Stomach smooth muscle (tissue), 2 donors: ENCODE results near the gene DHRSX.
"Not testable (repeated sequence)": the region's sequence is repeated elsewhere in the genome, so short reads cannot be mapped to it uniquely, and the experiment has no call there.

Source experiments
- H3K27ac ChIP-seq: one replicate; pipeline ENCODE4 v1.7.0; 2013; ENCODE audit warnings: mild to moderate bottlenecking, low read length, inconsistent platforms
- H3K27me3 ChIP-seq, 2 donors: one replicate each; pipeline ENCODE4 v1.7.0; 2013; ENCODE audit warnings: low read length in 2 of 2; ENCODE audit not compliant: insufficient read depth in 2 of 2, control insufficient read depth in 1 of 2
- H3K36me3 ChIP-seq, 2 donors: one replicate each; pipeline ENCODE4 v1.7.0; 2013; ENCODE audit warnings: low read length in 2 of 2; ENCODE audit not compliant: control insufficient read depth in 2 of 2, insufficient read depth in 2 of 2
- H3K4me1 ChIP-seq: one replicate; pipeline ENCODE4 v1.7.0; 2013; ENCODE audit warnings: low read length; ENCODE audit not compliant: control insufficient read depth, insufficient read depth
- H3K4me3 ChIP-seq, 2 donors: one replicate each; pipeline ENCODE4 v1.7.0; 2013; ENCODE audit warnings: low read length in 2 of 2
- H3K9ac ChIP-seq, 2 donors: one replicate each; pipeline ENCODE4 v1.7.0; 2013; ENCODE audit warnings: low read length in 2 of 2, mild to moderate bottlenecking in 1 of 2
- H3K9me3 ChIP-seq, 2 donors: one replicate each; pipeline ENCODE4 v1.7.0; 2013; ENCODE audit warnings: low read length in 2 of 2; ENCODE audit not compliant: control insufficient read depth in 2 of 2
- donor health status: healthy.
- donor health status: Pancreatic carcinoma.

The DHRSX gene

DNA sequence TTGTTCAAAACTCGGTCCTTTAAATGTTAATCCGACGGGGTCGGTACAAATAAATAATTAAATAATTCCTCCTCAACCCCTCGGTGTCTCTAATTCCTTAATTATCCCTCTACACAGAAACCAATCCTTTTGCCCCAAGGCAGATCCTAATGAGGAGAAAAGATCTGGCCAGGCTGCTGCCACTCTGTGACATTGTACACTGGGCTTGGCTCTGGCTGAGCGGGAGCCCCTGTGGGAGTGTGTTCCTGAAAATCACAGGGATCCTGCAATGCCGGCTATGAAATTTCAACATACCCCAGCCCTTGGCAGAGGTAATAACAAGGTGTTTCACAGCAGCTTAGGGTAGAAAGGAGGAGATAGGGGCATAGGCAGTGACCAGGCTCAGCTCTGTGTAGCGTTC is 96.0 kb downstream of the DHRSX start:
- H3K4me3 ChIP-seq: no peak overlapping the region
- H3K9ac ChIP-seq: no peak overlapping the region
- peaks cover 4 to 5% of the 10 kb centered on the region in 2 donors for H3K9me3 ChIP-seq
- peaks cover 5% of the 10 kb centered on the region for H3K4me1 ChIP-seq
- peaks cover 2 to 8% of the 10 kb centered on the region in 2 donors for H3K36me3 ChIP-seq
- H3K27ac ChIP-seq: no peak overlapping the region
- no peaks in the 10 kb centered on the region for H3K27me3 ChIP-seq

DNA sequence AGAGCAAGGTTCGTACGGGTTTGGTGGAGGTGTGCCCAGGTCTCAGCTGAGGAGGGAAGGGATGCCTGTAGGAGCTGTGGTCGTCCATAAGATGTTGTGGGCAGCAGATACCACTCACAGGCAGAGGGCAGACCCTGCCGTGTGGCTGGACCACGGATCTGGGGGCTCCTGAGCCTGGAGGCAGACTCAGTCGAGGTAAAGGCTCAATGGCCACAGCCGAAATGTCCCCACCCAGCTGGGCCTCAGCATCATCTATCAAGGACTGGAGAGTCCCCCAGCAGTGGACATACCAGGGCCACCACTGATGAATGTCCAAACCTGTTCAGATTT is 98.5 kb downstream of the DHRSX start:
- Histone ChIP-seq H3K27ac (no peak overlapping the region), H3K9ac (no peak overlapping the region), H3K4me3 (peak overlapping the region in 1 of 2 donors; percentile 8), H3K9me3 (peaks cover 4% of the 10 kb centered on the region in 2 donors), H3K4me1 (peaks cover 5% of the 10 kb centered on the region), H3K36me3 (peaks cover 2 to 4% of the 10 kb centered on the region in 2 donors), H3K27me3 (no peaks in the 10 kb centered on the region)

DNA sequence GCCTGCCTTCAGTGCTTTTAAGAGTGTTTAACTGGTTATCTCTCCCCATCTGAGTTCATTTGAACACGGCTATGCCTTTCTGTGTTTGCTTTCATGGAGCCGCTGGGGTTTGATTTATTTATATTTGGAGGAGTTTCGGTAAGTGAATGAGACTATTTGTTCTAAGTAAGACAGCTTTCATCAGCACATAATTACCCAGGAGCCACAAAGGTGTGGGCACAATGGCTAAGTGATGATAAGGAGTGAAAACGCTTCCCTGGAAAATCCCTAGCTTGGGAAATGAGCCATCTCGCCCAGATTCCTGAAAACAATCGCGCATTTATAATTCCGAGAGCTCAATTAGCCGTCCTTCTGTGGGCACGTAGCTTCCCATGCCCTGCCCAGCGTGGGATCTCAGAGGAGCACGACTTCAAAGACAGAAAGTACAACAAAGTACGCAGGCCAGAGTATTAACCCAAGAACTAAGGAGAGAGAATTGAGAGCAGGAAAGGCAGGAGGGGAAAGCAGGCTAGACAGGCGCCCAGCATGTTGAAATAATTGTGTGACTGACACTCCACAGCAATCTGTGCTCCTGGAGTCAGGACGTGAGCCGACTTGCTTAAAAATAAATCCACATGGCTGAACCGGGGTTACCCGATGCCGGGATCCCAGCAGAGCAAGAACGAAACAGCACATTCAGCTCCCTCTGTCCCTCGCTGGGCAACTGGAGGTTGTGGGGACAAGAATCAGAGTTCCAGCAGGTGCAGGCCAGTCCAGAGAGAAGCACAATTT is 99.0 kb downstream of the DHRSX start:
- Histone ChIP-seq H3K4me1 (peaks cover 5% of the 10 kb centered on the region), H3K27ac (no peak overlapping the region), H3K36me3 (peaks cover 0 to under 1% of the 10 kb centered on the region in 2 donors), H3K9ac (no peak overlapping the region), H3K27me3 (no peaks in the 10 kb centered on the region), H3K9me3 (peaks cover 0 to under 1% of the 10 kb centered on the region in 2 donors), H3K4me3 (peak overlapping the region in 1 of 2 donors; percentile 8)

DNA sequence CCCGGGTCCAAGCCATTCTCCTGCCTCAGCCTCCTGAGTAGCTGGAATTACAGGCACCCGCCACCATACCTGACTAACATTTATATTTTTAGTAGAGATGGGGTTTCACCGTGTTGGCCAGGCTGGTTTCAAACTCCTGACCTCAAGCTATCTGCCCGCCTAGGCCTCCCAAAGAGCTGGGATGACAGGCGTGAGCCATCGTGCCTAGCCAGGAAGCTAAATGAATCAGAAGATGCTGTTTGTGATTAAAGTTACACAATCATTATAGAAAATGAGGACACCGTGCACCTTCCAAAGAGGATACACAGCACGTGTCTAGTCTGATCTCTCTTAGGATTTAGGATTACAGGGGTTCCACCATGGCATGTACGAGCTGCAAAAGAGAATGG is 99.6 kb downstream of the DHRSX start:
- no peak overlapping the region for H3K27ac ChIP-seq
- H3K36me3 ChIP-seq: no peaks in the 10 kb centered on the region
- H3K9ac ChIP-seq: no peak overlapping the region
- H3K27me3 ChIP-seq: no peaks in the 10 kb centered on the region
- H3K4me3 ChIP-seq: no peak overlapping the region
- peaks cover 5% of the 10 kb centered on the region for H3K4me1 ChIP-seq
- H3K9me3 ChIP-seq: no peaks in the 10 kb centered on the region

DNA sequence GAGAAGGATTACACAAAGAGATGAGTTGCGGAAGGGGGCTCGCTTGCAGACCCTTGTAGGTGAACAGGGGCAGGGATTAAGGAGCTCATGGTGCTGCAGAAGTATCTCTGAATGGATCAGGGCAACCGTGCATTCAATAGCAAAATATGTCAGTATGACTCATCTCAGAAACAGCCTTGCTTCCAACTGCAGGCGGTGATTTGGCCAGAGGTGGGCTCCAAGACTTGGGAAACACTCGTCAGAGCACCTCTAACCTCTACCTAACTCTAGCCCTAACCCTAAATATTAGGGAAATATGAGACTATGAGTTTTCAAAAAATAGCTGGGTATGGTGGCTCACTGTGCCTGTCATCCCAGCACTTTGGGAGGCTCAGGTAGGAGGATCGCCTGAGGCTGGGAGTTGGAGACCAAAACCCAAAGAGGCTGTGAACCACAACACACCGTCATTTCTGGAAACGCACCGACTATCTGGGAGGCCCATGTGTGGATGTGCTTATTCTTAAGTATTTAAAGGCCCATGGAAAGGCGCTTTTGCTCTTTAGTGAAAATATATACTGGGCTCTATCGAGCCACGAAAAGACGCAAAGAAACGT is 102.6 kb downstream of the DHRSX start:
- Histone ChIP-seq H3K27ac (no peak overlapping the region), H3K9me3 (no peaks in the 10 kb centered on the region), H3K27me3 (no peaks in the 10 kb centered on the region), H3K36me3 (no peaks in the 10 kb centered on the region), H3K9ac (no peak overlapping the region), H3K4me1 (peaks cover 5% of the 10 kb centered on the region), H3K4me3 (no peak overlapping the region)

DNA sequence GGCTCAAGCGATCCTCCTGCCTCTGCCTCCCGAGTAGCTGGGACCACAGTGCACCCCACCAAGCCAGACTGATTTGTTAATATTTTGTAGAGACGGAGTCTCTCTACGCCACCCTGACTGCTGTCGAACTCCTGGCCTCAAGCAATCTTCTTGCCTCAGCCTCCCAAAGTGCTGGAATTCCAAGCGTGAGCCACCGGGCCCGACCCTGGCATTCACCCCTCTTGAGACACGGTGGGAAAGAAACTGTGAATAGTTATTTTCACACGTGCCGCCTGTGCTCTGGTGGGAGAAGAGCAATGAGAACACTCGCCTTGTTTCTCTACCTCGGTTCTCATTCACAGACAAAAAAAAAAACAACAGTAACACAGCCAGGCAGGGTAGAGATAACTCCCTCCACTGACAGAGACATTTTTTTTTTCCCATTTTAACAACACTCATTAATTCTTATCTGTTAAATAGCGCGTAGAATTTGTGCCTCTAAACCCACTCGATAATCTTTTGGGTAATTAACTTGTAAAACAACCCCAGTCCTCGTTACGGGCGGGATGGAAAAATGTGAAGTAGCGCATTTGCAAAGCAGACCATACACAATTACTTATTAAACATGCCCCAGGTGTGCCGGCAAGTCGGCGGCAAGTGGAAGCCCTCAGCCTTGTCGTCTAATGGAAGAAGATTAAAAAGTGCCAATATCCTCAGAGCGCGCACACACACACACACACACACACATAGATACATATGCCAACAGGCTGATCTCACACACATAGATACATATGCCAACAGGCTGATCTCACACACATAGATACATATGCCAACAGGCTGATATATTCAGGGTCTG is 103.3 kb downstream of the DHRSX start:
- Histone ChIP-seq H3K27me3 (no peaks in the 10 kb centered on the region), H3K4me3 (no peak overlapping the region), H3K9me3 (no peaks in the 10 kb centered on the region), H3K27ac (no peak overlapping the region), H3K4me1 (peaks cover 5% of the 10 kb centered on the region), H3K9ac (no peak overlapping the region), H3K36me3 (no peaks in the 10 kb centered on the region)

DNA sequence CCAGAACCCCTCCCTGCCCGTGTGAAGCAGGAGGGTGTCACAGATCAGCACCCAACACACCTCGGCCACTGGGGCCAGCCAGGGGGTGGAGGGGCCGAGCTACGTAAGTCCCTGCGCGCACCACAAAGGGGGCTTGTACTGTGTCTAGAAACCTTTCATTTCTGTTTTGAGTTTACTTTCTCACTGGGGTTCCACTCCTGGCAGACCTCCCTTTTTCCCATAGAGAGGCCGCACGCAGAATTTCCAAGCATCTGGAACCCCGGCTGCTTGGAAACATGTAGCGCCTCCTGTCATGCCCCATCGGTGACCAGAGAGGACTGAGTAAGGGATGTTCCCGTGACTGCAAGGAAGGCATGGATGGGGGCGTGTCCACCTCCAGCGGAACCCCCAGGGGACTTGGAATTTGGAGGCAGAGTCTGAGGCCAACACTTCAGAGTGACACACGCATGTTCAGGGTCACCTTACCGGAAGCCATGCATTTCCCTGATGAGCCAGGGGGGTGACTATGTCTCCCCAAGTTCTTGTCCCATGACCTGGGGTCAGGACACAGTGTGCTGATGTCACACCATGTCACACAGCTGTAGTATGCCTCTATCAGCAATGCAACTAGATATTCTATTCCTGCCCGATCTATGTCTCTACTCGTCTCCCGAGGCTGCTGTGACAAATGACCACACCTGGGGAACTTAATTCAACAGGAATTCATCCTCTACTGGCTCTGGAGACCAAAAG is 105.3 kb downstream of the DHRSX start:
- peaks cover 7 to 9% of the 10 kb centered on the region in 2 donors for H3K9me3 ChIP-seq
- no peaks in the 10 kb centered on the region for H3K27me3 ChIP-seq
- no peaks in the 10 kb centered on the region for H3K4me1 ChIP-seq
- H3K27ac ChIP-seq: no peak overlapping the region
- H3K9ac ChIP-seq: no peak overlapping the region
- H3K36me3 ChIP-seq: peaks cover 5 to 6% of the 10 kb centered on the region in 2 donors
- H3K4me3 ChIP-seq: no peak overlapping the region

DNA sequence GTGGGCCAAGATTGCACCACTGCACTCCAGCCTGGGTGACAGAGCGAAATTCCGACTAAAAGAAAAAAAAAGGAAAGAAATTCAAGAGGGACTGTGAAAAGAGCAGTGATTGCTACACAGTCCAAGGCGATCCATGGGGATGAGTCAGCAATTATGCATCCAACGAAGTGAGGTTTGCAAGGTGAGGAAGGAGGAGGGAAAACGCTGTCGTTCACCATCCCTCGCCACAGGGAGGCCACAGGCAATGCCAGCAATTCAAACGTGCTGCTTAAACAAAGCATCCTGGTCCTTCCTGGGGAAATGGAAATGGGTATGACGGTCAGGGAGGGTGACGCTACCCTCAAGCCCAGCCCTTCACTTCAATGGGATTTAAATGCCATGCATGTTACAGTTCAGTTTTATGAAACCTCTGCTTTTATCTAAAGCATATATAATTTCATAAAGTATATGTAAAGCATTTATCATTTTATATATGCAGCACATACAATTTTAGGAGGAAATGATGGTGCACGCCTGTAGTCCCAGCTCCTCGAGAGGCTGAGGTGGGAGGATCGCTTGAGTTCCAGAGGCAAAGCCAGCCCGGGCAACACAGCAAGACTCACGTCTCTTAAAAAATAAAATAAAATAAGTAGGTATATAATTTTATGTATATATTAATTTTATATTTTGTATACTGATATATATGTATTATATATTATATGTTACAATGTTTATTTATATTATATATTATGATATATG is 108.7 kb downstream of the DHRSX start:
- peaks cover 2% of the 10 kb centered on the region for H3K4me1 ChIP-seq
- H3K27ac ChIP-seq: no peak overlapping the region
- no peak overlapping the region for H3K9ac ChIP-seq
- no peak overlapping the region for H3K4me3 ChIP-seq
- no peaks in the 10 kb centered on the region for H3K27me3 ChIP-seq
- peaks cover 7 to 9% of the 10 kb centered on the region in 2 donors for H3K9me3 ChIP-seq
- peaks cover 6% of the 10 kb centered on the region in 2 donors for H3K36me3 ChIP-seq

DNA sequence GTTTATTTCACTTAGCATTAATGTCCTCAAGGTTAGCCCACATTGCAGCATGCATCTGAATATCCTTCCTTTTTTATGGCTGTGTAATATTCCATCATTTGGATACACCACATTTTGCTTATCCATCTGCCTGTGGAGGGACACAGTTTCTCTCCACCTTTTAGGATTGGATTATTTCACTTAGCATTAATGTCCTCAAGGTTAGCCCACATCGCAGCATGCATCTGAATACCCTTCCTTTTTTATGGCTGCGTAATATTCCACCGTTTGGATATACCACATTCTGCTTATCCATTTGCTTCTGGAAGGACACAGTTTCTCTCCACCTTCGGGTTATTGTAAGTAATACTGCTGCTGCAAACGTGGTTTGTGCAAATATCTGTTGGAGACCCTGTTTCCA is 110.0 kb downstream of the DHRSX start:
- Histone ChIP-seq H3K9me3 (peaks cover 7 to 9% of the 10 kb centered on the region in 2 donors), H3K27ac (no peak overlapping the region), H3K9ac (no peak overlapping the region), H3K27me3 (no peaks in the 10 kb centered on the region), H3K36me3 (peaks cover 6% of the 10 kb centered on the region in 2 donors), H3K4me3 (no peak overlapping the region), H3K4me1 (peaks cover 2% of the 10 kb centered on the region)

DNA sequence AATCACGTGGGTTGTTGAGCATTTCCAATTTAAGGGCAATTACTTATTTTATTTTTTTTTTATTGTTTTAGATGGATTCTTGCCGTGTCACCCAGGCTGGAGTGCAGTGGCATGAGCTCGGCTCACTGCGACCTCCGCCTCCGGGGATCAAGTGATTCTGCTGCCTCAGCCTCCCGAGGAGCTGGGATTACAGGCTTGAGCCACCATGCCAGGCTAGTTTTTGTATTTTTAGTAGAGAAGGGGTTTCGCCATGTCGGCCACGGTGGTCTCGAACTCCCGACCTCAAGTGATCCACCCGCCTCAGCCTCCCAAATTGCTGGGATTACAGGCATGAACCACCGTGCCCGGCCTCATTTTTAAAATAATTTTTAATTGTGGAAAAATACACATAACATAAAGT is 111.0 kb downstream of the DHRSX start:
- not testable (repeated sequence) for H3K27me3 ChIP-seq, H3K36me3 ChIP-seq, H3K4me3 ChIP-seq, H3K9ac ChIP-seq, H3K27ac ChIP-seq, H3K4me1 ChIP-seq, H3K9me3 ChIP-seq
